HepG2 (cell line): Measurements from ENCODE around the gene MCRIP2.

Experiments used
- ARID5B ChIP-seq: IDR thresholded peaks from 2 replicates; pipeline ENCODE4 v1.4.0; 2020; ENCODE audit warnings: mild to moderate bottlenecking, missing genetic modification reagents
- CTCF ChIP-seq: sonication (generic); formaldehyde crosslinking; IDR thresholded peaks from 2 replicates; pipeline ENCODE4 v1.5.0; 2020; ENCODE audit warnings: mild to moderate bottlenecking, missing genetic modification reagents, moderate library complexity
- EP300 ChIP-seq, 3 experiments: sonication (generic) in 1 of 3; formaldehyde crosslinking in 1 of 3; IDR thresholded peaks; 2 replicates each; pipeline versions ENCODE4 v1.5.1 to v1.6.1; 2011 to 2020; ENCODE audit warnings: low read depth in 2 of 3, low read length in 2 of 3, borderline replicate concordance in 1 of 3, improper control_type of control experiment in 1 of 3, mild to moderate bottlenecking in 1 of 3, missing genetic modification reagents in 1 of 3, moderate library complexity in 1 of 3
- EZH2 ChIP-seq: conservative IDR thresholded peaks from 2 replicates; pipeline ENCODE4 v1.6.1; 2012; ENCODE audit warnings: mild to moderate bottlenecking, low read depth, low read length, moderate library complexity
- IKZF4 ChIP-seq: sonication (generic); formaldehyde crosslinking; IDR thresholded peaks from 2 replicates; pipeline ENCODE4 v1.5.1; 2020; ENCODE audit warnings: borderline replicate concordance, mild to moderate bottlenecking, low read depth, missing genetic modification reagents; ENCODE audit errors: not compliant biosample characterization
- MAX ChIP-seq: IDR thresholded peaks from 2 replicates; pipeline ENCODE4 v1.6.1; 2012; ENCODE audit warnings: inconsistent platforms
- MEIS1 ChIP-seq: sonication (generic); formaldehyde crosslinking; IDR thresholded peaks from 2 replicates; pipeline ENCODE4 v1.9.0; 2021; ENCODE audit warnings: mild to moderate bottlenecking, missing genetic modification reagents, moderate library complexity, borderline replicate concordance
- NR2F6 ChIP-seq, 2 experiments: IDR thresholded peaks; 2 replicates each; pipeline ENCODE4 v1.6.1; 2016; ENCODE audit warnings: antibody characterized with exemption in 1 of 2, mild to moderate bottlenecking in 1 of 2
- POLR2A ChIP-seq, 2 experiments: IDR thresholded peaks; 2 replicates each; pipeline ENCODE4 v1.6.1; 2011; ENCODE audit warnings: low read depth in 2 of 2, low read length in 2 of 2, mild to moderate bottlenecking in 1 of 2, moderate library complexity in 1 of 2; ENCODE audit not compliant: insufficient read depth in 1 of 2
- POLR2AphosphoS5 ChIP-seq: IDR thresholded peaks from 2 replicates; pipeline ENCODE4 v1.6.1; 2012; ENCODE audit warnings: low read depth, low read length
- RAD21 ChIP-seq: fragments of 450-650 bp; formaldehyde crosslinking; IDR thresholded peaks from 2 replicates; pipeline ENCODE4 v1.5.0; 2020; ENCODE audit warnings: mild to moderate bottlenecking
- STAT5B ChIP-seq: sonication (generic); formaldehyde crosslinking; IDR thresholded peaks from 2 replicates; pipeline ENCODE4 v1.4.0; 2020; ENCODE audit warnings: missing genetic modification reagents

- TF ChIP-seq EZH2 (no peak), POLR2A (IDR thresholded peaks at IDR 0.05; ENCODE audit: insufficient read depth in 1 of 2, low read depth in 2 of 2, low read length in 2 of 2) (no peak), POLR2AphosphoS5 (no peak), RAD21 (CRISPR knock-in tag) (no peak), ARID5B (CRISPR knock-in tag) (peak; percentile 35; the same call in 1 of the 2 replicates), CTCF (CRISPR knock-in tag) (no peak), NR2F6 (IDR thresholded peaks at IDR 0.05) (peak; percentile 95), NR2F6 (CRISPR knock-in tag; IDR thresholded peaks at IDR 0.05) (peak; percentile 96), STAT5B (no peak), MAX (peak; percentile 37; the same call in 1 of the 2 replicates), IKZF4 (CRISPR knock-in tag) (no peak), EP300 (IDR thresholded peaks at IDR 0.05; ENCODE audit: low read depth in 2 of 2, low read length in 2 of 2) (peak in 1 of 2 experiments; percentile 38; a peak in 1 of 4 replicates), EP300 (CRISPR knock-in tag; IDR thresholded peaks at IDR 0.05; ENCODE audit: borderline replicate concordance) (no peak), MEIS1 (no peak)
Observed at GRCh38 chr16:654034-654433, 12.4 kb downstream of the MCRIP2 start.
